ENCODE results near the gene CARM1. TPM values are rescaled to one million over a fixed set of nuclear protein-coding genes. Genes with fewer than 3 reads are reported as not detected.

Gene CARM1
- total RNA-seq, 1 donor = 33.7 TPM

GRCh38 chr19:10848230-10848856 is 23.0 kb upstream of the CARM1 start, which contains the start of gene C19orf38:
Gene C19orf38 (plus strand): TSS chr19:10848415. CDS start chr19:10848509, 94 bp downstream.
- H3K27ac ChIP-seq (ENCODE audit: low read depth, low read length) = no peak within 1 kb of the TSS
- peaks cover 5% of the 10 kb centered on the region for H3K9me3 ChIP-seq (ENCODE audit: low read depth, low read length)
- H3K27me3 ChIP-seq (ENCODE audit: insufficient read depth, low read length) = peaks cover 4% of the 10 kb centered on the region
- H3K36me3 ChIP-seq (ENCODE audit: insufficient read depth, low read length) = no peaks in the 10 kb centered on the region
- H3K4me1 ChIP-seq (ENCODE audit: insufficient read depth, low read length) = no peaks in the 10 kb centered on the region
- H3K4me2 ChIP-seq (ENCODE audit: insufficient read depth, low read length) = no peak within 1 kb of the TSS
- peak; percentile 41 for DNase-seq (ENCODE audit: insufficient read length, low spot score, missing footprints)
- no peak for TF ChIP-seq CTCF (IDR thresholded peaks at IDR 0.05; ENCODE audit: extremely low read depth, low read depth, low read length)
- H4K20me1 ChIP-seq (ENCODE audit: insufficient read depth, low read length) = no peaks in the 10 kb centered on the region
- H2AFZ ChIP-seq (ENCODE audit: low read length) = peak within 1 kb of the TSS; percentile 59
- no peak within 1 kb of the TSS for H3K4me3 ChIP-seq (ENCODE audit: insufficient read depth, low read length)
- no peaks in the 10 kb centered on the region for H3K79me2 ChIP-seq (ENCODE audit: insufficient read depth, low read length)

GRCh38 chr19:10850631-10851030 is 20.7 kb upstream of the CARM1 start:
- no peaks in the 10 kb centered on the region for H3K79me2 ChIP-seq (ENCODE audit: insufficient read depth, low read length)
- no peak for TF ChIP-seq CTCF (IDR thresholded peaks at IDR 0.05; ENCODE audit: extremely low read depth, low read depth, low read length)

GRCh38 chr19:10852098-10852800 is 19.1 kb upstream of the CARM1 start:
- H2AFZ ChIP-seq (ENCODE audit: low read length) = no peak overlapping the region
- H3K9me3 ChIP-seq (ENCODE audit: low read depth, low read length) = no peaks in the 10 kb centered on the region

More at GRCh38 chr19:10850631-10851030, 20.7 kb upstream of the CARM1 start:
- H4K20me1 ChIP-seq (ENCODE audit: insufficient read depth, low read length) = no peaks in the 10 kb centered on the region
- no peak overlapping the region for H3K4me3 ChIP-seq (ENCODE audit: insufficient read depth, low read length)
- H3K4me1 ChIP-seq (ENCODE audit: insufficient read depth, low read length) = no peaks in the 10 kb centered on the region
- peaks cover 4% of the 10 kb centered on the region for H3K27me3 ChIP-seq (ENCODE audit: insufficient read depth, low read length)
- H3K9me3 ChIP-seq (ENCODE audit: low read depth, low read length) = peaks cover 5% of the 10 kb centered on the region
- DNase-seq (ENCODE audit: insufficient read length, low spot score, missing footprints) = no peak
- no peak overlapping the region for H3K4me2 ChIP-seq (ENCODE audit: insufficient read depth, low read length)
- no peak overlapping the region for H2AFZ ChIP-seq (ENCODE audit: low read length)
- no peak overlapping the region for H3K27ac ChIP-seq (ENCODE audit: low read depth, low read length)
- no peaks in the 10 kb centered on the region for H3K36me3 ChIP-seq (ENCODE audit: insufficient read depth, low read length)

More at GRCh38 chr19:10852098-10852800, 19.1 kb upstream of the CARM1 start:
- no peak for TF ChIP-seq CTCF (IDR thresholded peaks at IDR 0.05; ENCODE audit: extremely low read depth, low read depth, low read length)
- H3K79me2 ChIP-seq (ENCODE audit: insufficient read depth, low read length) = no peaks in the 10 kb centered on the region
- no peak overlapping the region for H3K4me3 ChIP-seq (ENCODE audit: insufficient read depth, low read length)
- H3K4me1 ChIP-seq (ENCODE audit: insufficient read depth, low read length) = no peaks in the 10 kb centered on the region
- H3K27me3 ChIP-seq (ENCODE audit: insufficient read depth, low read length) = peaks cover 4% of the 10 kb centered on the region
- no peaks in the 10 kb centered on the region for H3K36me3 ChIP-seq (ENCODE audit: insufficient read depth, low read length)
- H3K4me2 ChIP-seq (ENCODE audit: insufficient read depth, low read length) = no peak overlapping the region
- DNase-seq (ENCODE audit: insufficient read length, low spot score, missing footprints) = peak; percentile 73
- H3K27ac ChIP-seq (ENCODE audit: low read depth, low read length) = no peak overlapping the region
- no peaks in the 10 kb centered on the region for H4K20me1 ChIP-seq (ENCODE audit: insufficient read depth, low read length)

Measured in osteoblast (primary cell).